Measurements from ENCODE around the gene LRP1B. TPM values are rescaled to one million over a fixed set of nuclear protein-coding genes. Genes with fewer than 3 reads are reported as not detected.

The LRP1B gene
- total and polyA plus RNA-seq, 2 of the 8 experiments (the other 6 are each of a cell fraction or from before 2014, with no cell fraction given) = 0.03 TPM; not detected in 1

- H3K9ac ChIP-seq (replicated peaks in 1 of 4; ENCODE audit: extremely low read depth in 1 of 4, low read depth in 3 of 4, low read length in 3 of 4) = no peak overlapping the region
- H3K4me2 ChIP-seq (ENCODE audit: insufficient read depth in 1 of 2, low read depth in 2 of 2, low read length in 2 of 2) = no peak overlapping the region
- H3K4me3 ChIP-seq (ENCODE audit: extremely low read depth in 1 of 4, insufficient read depth in 2 of 4, low read depth in 3 of 4, low read length in 4 of 4) = no peak overlapping the region
- no peak overlapping the region for H3K27ac ChIP-seq (ENCODE audit: low read depth, low read length)
- no peaks in the 10 kb centered on the region for H3K27me3 ChIP-seq (replicated peaks in 1 of 4; ENCODE audit: control insufficient read depth in 3 of 4, extremely low read depth in 1 of 4, insufficient read depth in 3 of 4, low read length in 3 of 4)
- no peak for DNase-seq (ENCODE audit: low read depth in 1 of 2, low spot score in 2 of 2)
- H3K18ac ChIP-seq (ENCODE audit: extremely low read depth, low read length) = no peak overlapping the region
- H3K23me2 ChIP-seq (ENCODE audit: low read depth, low read length) = no peaks in the 10 kb centered on the region
- no peaks in the 10 kb centered on the region for H4K20me1 ChIP-seq (replicated peaks in 1 of 2; ENCODE audit: control insufficient read depth in 1 of 2, insufficient read depth in 2 of 2, low read length in 2 of 2)
- no peaks in the 10 kb centered on the region for H3K9me3 ChIP-seq (ENCODE audit: insufficient read depth in 2 of 2, low read depth in 1 of 2, low read length in 1 of 2)
- CTCF ChIA-PET (ENCODE audit: partially characterized antibody) = no interaction called here
- no peak overlapping the region for H4K8ac ChIP-seq (ENCODE audit: extremely low read depth, insufficient read depth, low read length)
- no peaks in the 10 kb centered on the region for H3K36me3 ChIP-seq (ENCODE audit: control insufficient read depth in 2 of 4, insufficient read depth in 4 of 4, low read length in 3 of 4)
- H3K23ac ChIP-seq (ENCODE audit: insufficient read length) = no peak overlapping the region
- H2AFZ ChIP-seq (ENCODE audit: low read length) = no peak overlapping the region
- H3K56ac ChIP-seq (replicated peaks; ENCODE audit: insufficient read length, low read depth, low read length) = no peak overlapping the region
- POLR2A ChIA-PET (ENCODE audit: partially characterized antibody) = no interaction called here
- no peaks in the 10 kb centered on the region for H3K79me2 ChIP-seq (ENCODE audit: control insufficient read depth in 1 of 2, insufficient read depth in 2 of 2, low read length in 2 of 2)
- no peaks in the 10 kb centered on the region for H3K79me1 ChIP-seq (ENCODE audit: low read depth, low read length)
- no peak overlapping the region for H2BK20ac ChIP-seq (ENCODE audit: low read length)
- FAIRE-seq = no peak
- H2BK5ac ChIP-seq (ENCODE audit: low read depth, low read length) = no peak overlapping the region
- H4K5ac ChIP-seq (ENCODE audit: insufficient read length, low read depth, low read length) = no peak overlapping the region
- no peak overlapping the region for H2BK15ac ChIP-seq (ENCODE audit: low read length)
- H3K4me1 ChIP-seq (replicated peaks in 1 of 4; ENCODE audit: control insufficient read depth in 3 of 4, insufficient read depth in 4 of 4, low read length in 3 of 4) = no peaks in the 10 kb centered on the region
- H2BK12ac ChIP-seq (ENCODE audit: low read depth, low read length) = no peak overlapping the region
- H3K14ac ChIP-seq (ENCODE audit: insufficient read length) = no peak overlapping the region
- H3K4ac ChIP-seq (replicated peaks; ENCODE audit: insufficient read length, low read depth, low read length) = no peak overlapping the region
- no peak overlapping the region for H2AK5ac ChIP-seq (ENCODE audit: low read depth, low read length)
- H2BK120ac ChIP-seq (replicated peaks; ENCODE audit: low read depth, low read length) = no peak overlapping the region
- 88% methylated on average over 3 of the region's 3 CpGs; no CpG with 5 or more reads in 1 of the 2 experiments for WGBS, 2 experiments (ENCODE audit: extremely low coverage in 1 of 2, insufficient coverage in 1 of 2, insufficient read length in 1 of 2, insufficient replicate concordance in 2 of 2, low coverage in 1 of 2, low lambda C conversion rate in 2 of 2, missing lambda C conversion rate in 1 of 2)
- no peak overlapping the region for H4K91ac ChIP-seq (replicated peaks; ENCODE audit: insufficient read length, low read length)
- no peak for TF ChIP-seq HDAC2 (IDR thresholded peaks at IDR 0.05; ENCODE audit: borderline replicate concordance in 1 of 2, low read depth in 2 of 2, low read length in 2 of 2)
- no peak for TF ChIP-seq BRCA1 (IDR thresholded peaks at IDR 0.05; ENCODE audit: low read depth, low read length)
- no peak for TF ChIP-seq YY1 (IDR thresholded peaks at IDR 0.05; ENCODE audit: low read depth, low read length)
- no peak for TF ChIP-seq CBX5 (IDR thresholded peaks at IDR 0.05; ENCODE audit: low read depth, low read length)
- no peak for TF ChIP-seq TCF12 (IDR thresholded peaks at IDR 0.05; ENCODE audit: low read depth, low read length)
Observed at GRCh38 chr2:141720476-141720875, 410.3 kb downstream of the LRP1B start.

All from H1 (cell line).